Adrenal gland (tissue), 5 donors: ENCODE measurements around the gene DIAPH2.

Experiments
- CTCF ChIP-seq, 6 experiments: fragments of 450-650 bp in 4 of 6; fragments of 200-600 bp in 2 of 6; sonication (generic) in 1 of 6; IDR thresholded peaks; 1 replicate in 5 of 6; 2 replicates in 1 of 6; pipeline versions ENCODE4 v1.5.1 to v1.8.0; 2016 to 2021; ENCODE audit warnings: antibody characterized with exemption in 6 of 6, mild to moderate bottlenecking in 2 of 6, moderate library complexity in 1 of 6
- POLR2A ChIP-seq, 2 donors: fragments of 450-650 bp; IDR thresholded peaks; one replicate each; pipeline ENCODE4 v1.6.1; 2017; ENCODE audit warnings: antibody characterized with exemption in 2 of 2, mild to moderate bottlenecking in 2 of 2, moderate library complexity in 1 of 2
- donor health status: DM: no; HTN: no; CAD: no.

GRCh38 chrX:97328853-97329390 lies 644.3 kb downstream of the DIAPH2 start:
- TF ChIP-seq CTCF (IDR thresholded peaks at IDR 0.05) (no peak), POLR2A (IDR thresholded peaks at IDR 0.05) (no peak)
